ENCODE measurements around the gene TFB2M. TPM values are rescaled to one million over a fixed set of nuclear protein-coding genes. Genes with fewer than 3 reads are reported as not detected.

The TFB2M gene
- total RNA-seq, 1 experiment from 2014 or later: 27.7 TPM

- H4K8ac ChIP-seq (replicated peaks; ENCODE audit: insufficient read length, low read depth, low read length): no peak overlapping the region
- H2BK12ac ChIP-seq (ENCODE audit: insufficient read length, low read depth, low read length): no peak overlapping the region
- H3K56ac ChIP-seq (ENCODE audit: insufficient read length, low read depth, low read length): no peak overlapping the region
- H3K27ac Mint-ChIP-seq: no peak overlapping the region
- no peak overlapping the region for H3K4ac ChIP-seq (ENCODE audit: low read depth, low read length)
- H2BK120ac ChIP-seq (ENCODE audit: low read depth, low read length, poor library complexity, severe bottlenecking): no peak overlapping the region
- H2BK15ac ChIP-seq (ENCODE audit: low read depth, low read length): no peak overlapping the region
- H3K4me2 ChIP-seq (ENCODE audit: insufficient read depth, insufficient read length, low read length): no peak overlapping the region
- no peaks in the 10 kb centered on the region for H3K79me2 ChIP-seq (ENCODE audit: insufficient read depth, low read length)
- H2AK5ac ChIP-seq (ENCODE audit: insufficient read length, low read length): no peak overlapping the region
- H3K27ac ChIP-seq (ENCODE audit: insufficient read length, low read depth, low read length): no peak overlapping the region
- H3K23me2 ChIP-seq (ENCODE audit: insufficient read length, low read depth, low read length, poor library complexity, severe bottlenecking): no peaks in the 10 kb centered on the region
- H4K91ac ChIP-seq (ENCODE audit: insufficient read length, low read depth, low read length): no peak overlapping the region
- H3T11ph ChIP-seq (ENCODE audit: low read length): no peak overlapping the region
- TF ChIP-seq, protein P1, sequence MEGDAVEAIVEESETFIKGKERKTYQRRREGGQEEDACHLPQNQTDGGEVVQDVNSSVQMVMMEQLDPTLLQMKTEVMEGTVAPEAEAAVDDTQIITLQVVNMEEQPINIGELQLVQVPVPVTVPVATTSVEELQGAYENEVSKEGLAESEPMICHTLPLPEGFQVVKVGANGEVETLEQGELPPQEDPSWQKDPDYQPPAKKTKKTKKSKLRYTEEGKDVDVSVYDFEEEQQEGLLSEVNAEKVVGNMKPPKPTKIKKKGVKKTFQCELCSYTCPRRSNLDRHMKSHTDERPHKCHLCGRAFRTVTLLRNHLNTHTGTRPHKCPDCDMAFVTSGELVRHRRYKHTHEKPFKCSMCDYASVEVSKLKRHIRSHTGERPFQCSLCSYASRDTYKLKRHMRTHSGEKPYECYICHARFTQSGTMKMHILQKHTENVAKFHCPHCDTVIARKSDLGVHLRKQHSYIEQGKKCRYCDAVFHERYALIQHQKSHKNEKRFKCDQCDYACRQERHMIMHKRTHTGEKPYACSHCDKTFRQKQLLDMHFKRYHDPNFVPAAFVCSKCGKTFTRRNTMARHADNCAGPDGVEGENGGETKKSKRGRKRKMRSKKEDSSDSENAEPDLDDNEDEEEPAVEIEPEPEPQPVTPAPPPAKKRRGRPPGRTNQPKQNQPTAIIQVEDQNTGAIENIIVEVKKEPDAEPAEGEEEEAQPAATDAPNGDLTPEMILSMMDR (conservative IDR thresholded peaks at IDR 0.05): no peak
- H3K27me3 ChIP-seq (ENCODE audit: insufficient read depth, low read length): no peaks in the 10 kb centered on the region
- H2BK5ac ChIP-seq (ENCODE audit: insufficient read length, low read length): no peak overlapping the region
- WGBS (ENCODE audit: extremely low coverage, insufficient read length, low lambda C conversion rate): no CpG with 5 or more reads among the region's 4 CpGs
- H2BK20ac ChIP-seq (ENCODE audit: low read depth, low read length, poor library complexity, severe bottlenecking): no peak overlapping the region
- H4K5ac ChIP-seq (ENCODE audit: insufficient read length, low read depth, low read length): no peak overlapping the region
- H3K27me3 Mint-ChIP-seq (ENCODE audit: low read depth): no peaks in the 10 kb centered on the region
- H3K9me3 ChIP-seq (ENCODE audit: control insufficient read depth, low read depth, low read length): no peaks in the 10 kb centered on the region
- H3K23ac ChIP-seq (ENCODE audit: insufficient read length, low read depth, low read length): no peak overlapping the region
- H3K79me1 ChIP-seq (ENCODE audit: insufficient read depth, low read depth, low read length, poor library complexity, severe bottlenecking): no peaks in the 10 kb centered on the region
- H2AFZ ChIP-seq (ENCODE audit: low read length): no peak overlapping the region
- peaks cover 0 to 8% (median 3%) of the 10 kb centered on the region in 3 experiments; a peak in 3 of 7 replicates for H3K36me3 Mint-ChIP-seq (ENCODE audit: insufficient read depth in 1 of 3, low read depth in 3 of 3)
- H3K9ac ChIP-seq (ENCODE audit: extremely low read depth, insufficient read length, low read length): no peak overlapping the region
- no peak overlapping the region for H3K4me3 Mint-ChIP-seq
- no peak overlapping the region for H3K18ac ChIP-seq (ENCODE audit: insufficient read length, low read depth, low read length)
- H3K4me1 Mint-ChIP-seq: no peaks in the 10 kb centered on the region
- no peaks in the 10 kb centered on the region for H3K4me1 ChIP-seq (ENCODE audit: insufficient read depth, low read length)
- H4K20me1 ChIP-seq (ENCODE audit: control insufficient read depth, insufficient read depth, insufficient read length): no peaks in the 10 kb centered on the region
- H3K9me3 Mint-ChIP-seq: no peaks in the 10 kb centered on the region
- DNase-seq: no peak
- no peak overlapping the region for H3K14ac ChIP-seq (ENCODE audit: insufficient read depth, low read length)
Measured at GRCh38 chr1:246599315-246599714, 33.3 kb upstream of the TFB2M start.

Data from H9 (cell line).